NCI-H510A (cell line): Measurements from ENCODE around the gene EVPL.
"Not testable (repeated sequence)": the region's sequence is repeated elsewhere in the genome, so short reads cannot be mapped to it uniquely, and the experiment has no call there.

Source experiments
- DNase-seq: peaks from one replicate; lab custom pipeline; 2025; lab: John Stamatoyannopoulos, UW

EVPL gene

GRCh38 chr17:76027159-76027839, at the start of gene EVPL:
TSS of gene EVPL (minus strand) at chr17:76027306. CDS start at chr17:76027198, 108 bp downstream.
- DNase-seq, result peak; percentile 70

DNA sequence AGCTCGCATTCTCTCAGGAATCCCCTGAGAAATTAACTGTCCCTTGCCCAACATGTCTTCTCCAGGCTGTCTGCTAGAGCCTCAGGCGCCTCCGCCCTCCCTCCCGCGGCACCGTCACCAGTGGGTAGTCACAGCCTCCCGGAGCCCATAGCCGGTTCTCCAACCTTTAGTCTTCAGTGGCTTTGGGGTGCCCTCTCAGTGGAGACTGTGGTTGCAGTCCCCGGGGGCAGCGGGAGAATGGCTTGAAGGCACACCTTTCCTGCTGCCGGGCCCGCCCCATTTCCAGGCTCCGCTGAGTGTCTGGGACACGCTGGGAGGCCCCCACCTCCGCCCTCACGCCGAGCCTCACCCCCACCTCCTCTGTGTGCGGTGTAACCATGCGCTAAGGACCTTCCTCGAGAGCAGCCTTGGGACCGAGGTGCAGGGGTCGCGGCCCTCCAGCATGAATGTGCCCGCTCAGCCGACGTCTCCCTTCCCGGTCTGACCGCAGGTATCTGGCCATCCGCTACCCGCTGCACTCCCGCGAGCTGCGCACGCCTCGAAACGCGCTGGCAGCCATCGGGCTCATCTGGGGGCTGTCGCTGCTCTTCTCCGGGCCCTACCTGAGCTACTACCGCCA, 49.1 kb upstream of the EVPL start:
- no peak for DNase-seq

GRCh38 chr17:76075364-76076145, 48.4 kb upstream of the EVPL start:
- no peak for DNase-seq

DNA sequence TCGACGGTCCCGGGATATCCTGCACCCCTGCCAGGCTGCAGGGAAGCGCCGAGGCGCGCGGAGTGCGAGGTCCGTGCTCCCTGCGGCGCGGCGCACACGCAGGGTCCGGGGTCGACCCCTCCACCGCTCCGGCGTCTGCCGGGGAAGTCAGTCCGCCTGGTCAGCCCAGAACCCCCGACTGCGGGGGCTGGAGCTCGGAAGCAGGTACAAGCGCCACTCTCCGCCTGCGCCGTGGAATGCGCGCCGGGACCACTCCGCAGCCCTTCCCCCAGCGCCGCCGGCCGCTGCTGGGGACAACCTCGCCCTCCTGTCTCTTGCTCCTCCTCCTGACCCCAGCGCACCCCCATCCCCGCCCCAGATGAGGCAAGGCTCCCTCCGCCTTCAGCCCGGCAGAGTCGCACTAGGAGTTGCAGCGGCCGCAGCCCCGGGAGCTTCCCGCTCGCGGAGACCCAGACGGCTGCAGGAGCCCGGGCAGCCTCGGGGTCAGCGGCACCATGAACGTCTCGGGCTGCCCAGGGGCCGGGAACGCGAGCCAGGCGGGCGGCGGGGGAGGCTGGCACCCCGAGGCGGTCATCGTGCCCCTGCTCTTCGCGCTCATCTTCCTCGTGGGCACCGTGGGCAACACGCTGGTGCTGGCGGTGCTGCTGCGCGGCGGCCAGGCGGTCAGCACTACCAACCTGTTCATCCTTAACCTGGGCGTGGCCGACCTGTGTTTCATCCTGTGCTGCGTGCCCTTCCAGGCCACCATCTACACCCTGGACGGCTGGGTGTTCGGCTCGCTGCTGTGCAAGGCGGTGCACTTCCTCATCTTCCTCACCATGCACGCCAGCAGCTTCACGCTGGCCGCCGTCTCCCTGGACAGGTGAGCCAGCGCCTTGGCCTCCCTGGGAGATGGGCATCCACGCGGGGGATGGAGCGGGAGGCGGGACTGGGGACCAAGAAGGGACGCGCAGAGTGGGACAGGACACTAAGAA, 47.6 kb upstream of the EVPL start, which contains the start of gene GALR2:
Gene GALR2 (plus strand): TSS at position 392 of the 974 bp plus-strand sequence. CDS start 103 bp downstream, at position 495.
- DNase-seq, result no peak

- DNase-seq, result peak; percentile 90
Measured at GRCh38 chr17:76072148-76072858, 45.2 kb upstream of the EVPL start, which contains the start of gene SRP68. TSS of gene SRP68 (minus strand) at chr17:76072517. CDS start at chr17:76072491, 26 bp downstream.

GRCh38 chr17:76071531-76072147, 44.5 kb upstream of the EVPL start:
- DNase-seq, result no peak

GRCh38 chr17:76065775-76066174, 38.7 kb upstream of the EVPL start:
- no peak for DNase-seq

DNA sequence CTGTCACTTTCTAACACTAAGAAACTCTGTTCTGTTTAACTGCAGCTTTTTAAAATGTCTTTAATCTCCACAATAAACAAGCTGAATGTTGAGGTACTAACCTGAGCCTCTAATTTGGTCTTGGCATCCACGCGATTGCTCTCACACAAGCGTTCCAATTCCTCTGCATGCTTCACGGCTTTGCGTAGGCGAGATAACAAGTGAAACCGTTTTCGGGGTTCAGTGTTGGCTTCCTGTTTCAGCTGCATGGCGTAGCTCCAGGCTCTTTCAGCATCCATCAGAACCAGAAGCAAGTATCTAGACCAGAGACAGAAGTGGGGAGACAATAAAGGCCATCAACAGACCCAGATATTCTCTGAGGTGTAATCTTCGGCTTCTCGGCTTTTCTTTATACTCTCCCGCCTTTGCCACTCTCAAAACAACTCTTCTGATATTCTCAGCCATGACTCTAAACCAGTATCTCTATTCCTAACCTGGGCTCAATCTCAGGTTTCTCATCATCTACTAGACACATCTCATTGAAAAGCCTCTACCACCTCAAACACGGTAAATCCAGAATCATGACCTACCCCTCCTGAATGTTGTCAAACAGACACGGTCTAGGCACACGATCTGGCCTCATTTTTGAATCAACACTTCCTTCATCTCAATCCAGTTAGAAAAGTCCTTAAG, 36.9 kb upstream of the EVPL start:
- no peak for DNase-seq

DNA sequence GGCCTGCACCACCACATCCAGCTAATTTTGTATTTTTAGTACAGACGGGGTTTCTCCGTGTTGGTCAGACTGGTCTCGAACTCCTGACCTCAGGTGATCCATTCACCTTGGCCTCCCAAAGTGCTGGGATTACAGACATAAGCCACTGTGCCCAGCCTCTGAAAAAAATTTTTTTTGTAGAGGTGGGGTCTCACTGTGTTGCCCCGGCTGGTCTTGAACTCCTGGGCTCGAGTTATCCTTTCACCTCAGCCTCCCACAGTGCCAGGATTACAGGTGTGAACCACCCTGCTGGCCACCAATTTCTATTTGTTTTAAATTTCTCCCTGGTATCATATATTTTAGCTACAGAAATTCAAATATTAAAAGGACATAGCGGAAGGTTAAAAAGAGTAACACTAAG, 31.2 kb upstream of the EVPL start:
- not testable (repeated sequence) for DNase-seq

GRCh38 chr17:76056882-76057281, 29.8 kb upstream of the EVPL start:
- DNase-seq, result no peak

DNA sequence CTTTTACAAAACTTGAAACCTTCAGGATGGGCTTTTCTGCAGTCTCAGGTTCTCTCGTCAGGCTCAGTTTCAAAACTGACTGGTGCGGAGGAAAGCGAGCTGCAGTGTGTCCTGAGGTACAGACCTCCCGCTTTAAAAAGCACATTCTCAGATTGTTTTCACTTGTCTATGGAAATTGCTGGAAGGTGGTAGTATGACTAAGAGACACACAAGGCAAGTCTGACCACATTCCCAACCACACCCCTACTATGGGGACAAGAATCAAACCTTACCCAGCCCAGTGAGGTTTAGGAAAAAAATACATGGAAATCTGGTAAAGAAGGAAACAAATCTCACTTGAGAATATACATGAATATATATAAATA, 27.0 kb upstream of the EVPL start:
- no peak for DNase-seq

DNA sequence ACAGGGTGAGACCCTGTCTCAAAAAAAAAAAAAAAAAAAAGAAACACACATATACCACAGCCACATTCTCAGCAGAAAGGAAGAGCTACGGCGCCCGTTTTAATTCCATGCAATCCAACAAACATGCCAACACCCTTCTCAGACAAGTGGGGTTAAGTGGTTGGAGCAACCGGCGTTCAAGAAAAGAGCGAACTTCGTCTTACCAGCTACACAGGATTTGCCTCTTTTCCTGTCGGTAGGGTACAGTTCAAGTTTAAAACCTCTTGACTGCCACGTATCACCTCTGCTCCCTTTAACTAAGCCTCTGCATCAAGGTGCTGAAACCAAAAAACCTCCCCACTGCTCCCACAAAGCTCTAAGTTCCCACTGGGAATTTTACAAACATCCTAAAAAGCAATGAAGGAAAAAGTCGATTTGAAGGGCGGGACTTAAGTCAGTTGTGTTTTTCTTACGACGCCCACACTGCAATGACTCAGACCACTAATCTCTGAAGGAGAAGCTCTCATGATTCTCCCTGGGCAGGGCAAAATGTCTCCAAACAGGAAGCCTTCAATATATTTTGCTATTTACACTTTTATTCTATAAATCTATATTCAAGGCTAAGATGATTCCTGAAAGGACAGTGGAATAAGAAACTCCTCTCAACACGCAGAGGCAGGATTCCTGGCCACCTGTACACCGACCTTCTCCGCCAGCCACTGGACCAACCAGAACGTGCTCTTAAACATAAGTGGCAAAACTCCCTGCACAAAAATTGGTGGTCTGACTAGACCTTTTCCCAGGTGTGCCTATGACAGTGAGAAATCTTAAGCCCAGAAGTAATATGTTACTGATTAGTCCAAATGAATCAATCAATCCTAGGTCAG, 26.4 kb upstream of the EVPL start:
- no peak for DNase-seq

DNA sequence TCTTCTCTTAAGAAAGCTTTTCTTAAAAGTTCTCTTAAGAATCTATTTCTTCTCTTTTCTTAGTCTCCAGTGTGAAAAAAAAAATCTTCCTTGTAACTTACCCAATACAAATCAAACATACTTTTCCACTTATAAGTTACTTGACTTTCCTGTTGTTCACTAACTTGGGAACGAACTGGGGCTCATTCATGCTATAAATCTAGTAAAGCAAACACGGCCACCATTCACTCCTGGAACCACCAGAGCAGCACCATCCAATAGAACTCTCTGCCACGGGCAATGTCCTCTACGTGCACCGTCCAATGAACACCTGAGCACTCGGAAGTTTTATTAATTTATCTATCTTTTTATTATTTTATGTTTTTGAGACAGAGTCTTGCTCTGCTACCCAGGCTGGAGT, 24.5 kb upstream of the EVPL start:
- no peak for DNase-seq

DNA sequence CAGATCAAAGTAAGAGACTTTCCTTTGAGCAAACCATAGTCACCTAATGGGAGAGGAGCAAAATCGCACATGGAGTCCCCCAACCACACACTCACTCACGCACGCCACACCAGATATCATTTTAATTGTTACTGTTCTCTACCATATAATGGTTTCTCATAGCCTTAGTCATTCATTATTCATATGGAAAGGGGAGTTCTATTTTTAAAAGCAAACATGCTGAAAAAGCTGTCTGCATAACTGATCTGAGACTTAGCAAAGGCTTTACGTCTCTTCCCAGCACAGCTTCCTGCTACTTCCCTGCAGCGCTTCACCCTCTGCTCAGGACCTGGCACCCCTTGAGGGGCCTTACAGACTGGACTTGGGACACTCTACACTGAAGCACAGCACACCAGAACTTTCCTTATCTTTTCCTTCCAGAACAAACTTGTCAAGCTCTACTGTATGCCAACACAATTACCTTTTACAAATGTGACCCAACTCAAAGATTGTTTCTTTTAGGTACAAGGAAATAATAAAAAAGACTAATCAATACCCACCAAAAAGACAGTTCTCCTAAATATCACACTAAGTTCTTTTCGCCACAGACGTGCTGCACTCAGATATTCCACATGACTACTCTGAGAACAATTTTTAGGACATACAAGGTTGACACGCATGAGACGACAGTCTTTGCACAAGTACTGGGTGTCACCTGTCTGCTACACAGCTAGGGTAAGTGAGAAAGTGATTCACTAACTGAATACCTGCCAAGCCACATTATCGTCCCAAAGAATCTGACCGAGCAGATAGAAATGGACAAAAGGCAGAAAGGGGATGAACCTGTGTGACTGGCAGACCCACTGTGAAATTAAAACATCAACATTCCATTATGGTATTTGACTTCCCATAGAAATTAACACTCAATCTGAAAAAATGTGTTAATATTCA, 23.7 kb upstream of the EVPL start:
- no peak for DNase-seq

DNA sequence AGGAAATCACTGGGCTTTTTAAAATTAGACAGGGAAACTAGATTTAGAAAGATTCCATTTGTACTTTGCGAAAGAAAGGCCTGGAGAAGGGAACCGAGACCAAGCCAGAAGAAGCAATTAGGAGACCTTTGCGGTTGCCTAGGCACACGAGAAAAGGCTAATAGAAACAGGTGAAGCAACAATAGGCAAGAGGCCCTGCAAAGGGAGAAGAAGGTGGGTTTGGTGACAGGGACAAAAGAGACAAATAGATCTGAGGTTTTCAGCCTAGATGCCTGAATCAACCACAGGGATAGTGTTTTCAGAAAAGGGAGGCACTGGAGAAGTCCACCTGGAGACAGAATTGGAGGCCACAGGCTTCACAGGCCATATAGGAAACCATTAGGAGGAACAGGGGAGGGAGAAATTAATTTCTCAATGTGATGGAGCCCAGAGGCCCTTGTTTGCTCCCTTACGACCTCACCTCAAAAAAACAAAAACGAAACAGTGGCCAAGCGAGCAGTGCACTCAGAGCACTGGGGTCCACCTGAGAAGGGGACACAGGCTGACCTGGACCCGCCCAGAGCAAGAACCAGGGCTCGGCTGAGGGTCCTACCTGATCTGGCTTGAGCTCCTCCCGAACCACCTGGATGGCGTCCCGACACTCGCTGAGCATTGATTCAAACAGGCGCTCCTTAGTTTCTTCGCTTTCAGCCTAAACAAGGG, 22.9 kb upstream of the EVPL start:
- DNase-seq, result no peak

GRCh38 chr17:76049239-76049638, 22.1 kb upstream of the EVPL start:
- no peak for DNase-seq

GRCh38 chr17:76048711-76049110, 21.6 kb upstream of the EVPL start:
- DNase-seq, result no peak
